Measurements from ENCODE around the gene GABRQ.
"Not testable (repeated sequence)": the region's sequence is repeated elsewhere in the genome, so short reads cannot be mapped to it uniquely, and the experiment has no call there.

The GABRQ gene

DNA sequence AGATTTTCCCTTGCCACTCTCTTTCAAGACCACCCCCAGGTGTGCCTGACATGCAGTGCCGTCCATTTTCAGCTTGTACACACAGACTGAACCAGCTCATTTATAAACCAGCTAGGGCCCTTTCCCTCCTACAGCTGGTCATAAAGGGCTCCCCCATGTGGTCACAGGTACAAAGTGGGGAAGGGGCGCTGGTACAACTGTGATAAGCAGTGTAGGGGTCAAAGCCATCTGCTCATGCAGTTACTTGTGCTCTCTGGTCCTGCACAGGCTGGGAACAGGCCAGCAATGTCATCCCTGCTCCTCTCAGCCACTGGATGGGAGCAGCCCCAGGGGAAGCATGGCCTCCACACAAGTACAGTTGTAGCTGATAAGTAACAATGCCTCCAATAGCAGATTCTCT, 20.6 kb downstream of the GABRQ start:
- DNase-seq (ENCODE audit: low read depth, low spot score) = peak; percentile 39

GRCh38 chrX:152663086-152663485, 25.4 kb downstream of the GABRQ start:
- no peak for DNase-seq (ENCODE audit: low read depth, low spot score)

- DNase-seq (ENCODE audit: low read depth, low spot score) = no peak
Measured at GRCh38 chrX:152674135-152674534, 36.4 kb downstream of the GABRQ start.

GRCh38 chrX:152674652-152675051, 37.0 kb downstream of the GABRQ start:
- not testable (repeated sequence) for DNase-seq (ENCODE audit: low read depth, low spot score)

GRCh38 chrX:152681012-152681411, 43.3 kb downstream of the GABRQ start:
- not testable (repeated sequence) for DNase-seq (ENCODE audit: low read depth, low spot score)

- not testable (repeated sequence) for DNase-seq (ENCODE audit: low read depth, low spot score)
Measured at GRCh38 chrX:152697952-152698931, 60.5 kb downstream of the GABRQ start, which contains the start of gene MAGEA3. MAGEA3 (plus strand) TSS chrX:152698794; CDS start chrX:152700833, 2,039 bp downstream.

DNA sequence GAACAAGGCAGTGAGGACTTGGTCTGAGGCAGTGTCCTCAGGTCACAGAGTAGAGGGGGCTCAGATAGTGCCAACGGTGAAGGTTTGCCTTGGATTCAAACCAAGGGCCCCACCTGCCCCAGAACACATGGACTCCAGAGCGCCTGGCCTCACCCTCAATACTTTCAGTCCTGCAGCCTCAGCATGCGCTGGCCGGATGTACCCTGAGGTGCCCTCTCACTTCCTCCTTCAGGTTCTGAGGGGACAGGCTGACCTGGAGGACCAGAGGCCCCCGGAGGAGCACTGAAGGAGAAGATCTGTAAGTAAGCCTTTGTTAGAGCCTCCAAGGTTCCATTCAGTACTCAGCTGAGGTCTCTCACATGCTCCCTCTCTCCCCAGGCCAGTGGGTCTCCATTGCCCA, 62.7 kb downstream of the GABRQ start:
- not testable (repeated sequence) for DNase-seq (ENCODE audit: low read depth, low spot score)

- DNase-seq (ENCODE audit: low read depth, low spot score) = not testable (repeated sequence)
Measured at GRCh38 chrX:152706500-152706899, 68.8 kb downstream of the GABRQ start.
